Hindlimb muscle (tissue), 1 donor: ENCODE measurements around the gene MAP1LC3B. TPM values are rescaled to one million over a fixed set of nuclear protein-coding genes. Genes with fewer than 3 reads are reported as not detected.

Source experiments
- DNase-seq: peaks from one replicate; pipeline ENCODE4 v3.0.0-alpha.2; 2013
- polyA plus RNA-seq: library from polyadenylated mRNA; unstranded; fragments of 120-200 nt; gene quantifications from one replicate; pipeline ENCODE4 v1.2.1, GENCODE V29; 2013; ENCODE audit not compliant: insufficient read length

The MAP1LC3B gene
- 49.4 TPM for polyA plus RNA-seq

- peak; percentile 99 for DNase-seq
Observed at GRCh38 chr16:87391950-87392820, at the start of gene MAP1LC3B. MAP1LC3B (plus strand) TSS chr16:87392336; CDS start chr16:87392428, 92 bp downstream.

- no peak for DNase-seq
Observed at GRCh38 chr16:87342504-87342903, 49.6 kb upstream of the MAP1LC3B start.

- DNase-seq: no peak
Observed at GRCh38 chr16:87342978-87343752, 49.0 kb upstream of the MAP1LC3B start.

GRCh38 chr16:87343753-87344050, 48.4 kb upstream of the MAP1LC3B start:
- DNase-seq: no peak

GRCh38 chr16:87344165-87344930, 47.8 kb upstream of the MAP1LC3B start:
- DNase-seq: no peak

GRCh38 chr16:87344931-87345631, 47.1 kb upstream of the MAP1LC3B start:
- DNase-seq: no peak

GRCh38 chr16:87345726-87346424, 46.3 kb upstream of the MAP1LC3B start:
- no peak for DNase-seq

GRCh38 chr16:87346517-87347060, 45.5 kb upstream of the MAP1LC3B start:
- DNase-seq: no peak

GRCh38 chr16:87347932-87348615, 44.1 kb upstream of the MAP1LC3B start:
- DNase-seq: no peak

- DNase-seq: no peak
Observed at GRCh38 chr16:87348616-87349157, 43.4 kb upstream of the MAP1LC3B start.

- no peak for DNase-seq
Observed at GRCh38 chr16:87350031-87350430, 42.1 kb upstream of the MAP1LC3B start.

GRCh38 chr16:87350681-87351319, 41.3 kb upstream of the MAP1LC3B start:
- DNase-seq: peak; percentile 38

GRCh38 chr16:87351320-87351698, 40.8 kb upstream of the MAP1LC3B start:
- DNase-seq: no peak

- no peak for DNase-seq
Observed at GRCh38 chr16:87352818-87353217, 39.3 kb upstream of the MAP1LC3B start.

- DNase-seq: no peak
Observed at GRCh38 chr16:87353613-87354012, 38.5 kb upstream of the MAP1LC3B start.

- no peak for DNase-seq
Observed at GRCh38 chr16:87356491-87356853, 35.7 kb upstream of the MAP1LC3B start.

GRCh38 chr16:87358250-87358649, 33.9 kb upstream of the MAP1LC3B start:
- DNase-seq: no peak

GRCh38 chr16:87358696-87359095, 33.4 kb upstream of the MAP1LC3B start:
- no peak for DNase-seq

- DNase-seq: no peak
Observed at GRCh38 chr16:87359121-87359520, 33.0 kb upstream of the MAP1LC3B start.
